HG03175 (cell line): ENCODE measurements around the gene C1orf146.
"Not testable (repeated sequence)": the region's sequence is repeated elsewhere in the genome, so short reads cannot be mapped to it uniquely, and the experiment has no call there.

Source experiments
- ATAC-seq: cut with Tn5 transposase; IDR thresholded peaks from one replicate; pipeline ENCODE4 v1.9.1; 2021; ENCODE audit warnings: mild to moderate bottlenecking, moderate library complexity; ENCODE audit not compliant: unreplicated experiment

The C1orf146 gene, protein sequence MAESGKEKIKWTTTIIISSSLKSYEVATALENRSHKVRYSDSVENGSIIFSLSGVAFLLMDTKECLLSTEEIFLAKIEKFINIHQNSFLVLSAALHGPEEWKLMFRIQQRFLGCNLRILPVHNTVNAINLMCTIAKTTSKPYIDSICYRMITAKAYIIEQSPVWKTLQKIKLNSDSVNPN

DNA sequence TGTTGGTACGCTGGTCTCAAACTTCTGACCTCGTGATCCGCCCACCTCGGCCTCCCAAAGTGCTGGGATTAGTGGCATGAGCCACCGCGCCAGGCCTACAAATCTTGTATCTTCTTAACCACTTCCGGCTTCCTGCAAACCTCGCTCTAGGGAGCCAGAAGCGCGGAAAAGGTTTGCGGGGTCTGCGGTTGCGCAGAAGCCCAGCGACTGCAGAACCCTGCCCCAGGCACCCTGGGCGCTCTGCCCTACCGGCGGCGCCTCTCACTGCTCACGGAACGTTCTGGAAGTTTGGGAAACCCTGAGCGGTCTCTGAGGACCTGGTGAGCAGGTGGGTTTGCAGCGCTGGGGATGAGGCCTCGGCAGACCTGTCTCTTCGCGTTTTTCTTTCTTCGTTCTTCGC, at the start of gene C1orf146:
TSS of gene C1orf146 (plus strand) at position 195 of the 400 bp plus-strand sequence. CDS start 13,506 bp downstream, outside the sequence.
- ATAC-seq, result no peak

DNA sequence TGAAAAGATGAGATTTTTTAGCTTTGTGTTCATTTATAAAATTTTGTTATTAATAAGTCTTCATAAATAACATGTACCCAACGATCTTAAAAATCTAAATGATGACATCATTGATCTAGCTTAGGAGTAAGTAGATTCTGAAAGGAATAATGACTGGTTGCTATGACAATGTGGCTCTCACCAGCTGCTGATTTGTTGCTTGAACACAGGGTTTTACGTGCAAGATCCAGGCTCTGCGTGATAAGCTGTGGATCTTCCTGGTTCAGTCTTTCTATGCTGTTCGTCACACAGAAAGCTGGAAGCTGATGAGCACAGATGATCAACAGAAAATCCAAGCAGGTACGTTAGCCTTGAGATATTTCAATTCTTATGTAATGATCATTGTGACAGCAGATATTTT, 49.1 kb upstream of the C1orf146 start:
- no peak for ATAC-seq

DNA sequence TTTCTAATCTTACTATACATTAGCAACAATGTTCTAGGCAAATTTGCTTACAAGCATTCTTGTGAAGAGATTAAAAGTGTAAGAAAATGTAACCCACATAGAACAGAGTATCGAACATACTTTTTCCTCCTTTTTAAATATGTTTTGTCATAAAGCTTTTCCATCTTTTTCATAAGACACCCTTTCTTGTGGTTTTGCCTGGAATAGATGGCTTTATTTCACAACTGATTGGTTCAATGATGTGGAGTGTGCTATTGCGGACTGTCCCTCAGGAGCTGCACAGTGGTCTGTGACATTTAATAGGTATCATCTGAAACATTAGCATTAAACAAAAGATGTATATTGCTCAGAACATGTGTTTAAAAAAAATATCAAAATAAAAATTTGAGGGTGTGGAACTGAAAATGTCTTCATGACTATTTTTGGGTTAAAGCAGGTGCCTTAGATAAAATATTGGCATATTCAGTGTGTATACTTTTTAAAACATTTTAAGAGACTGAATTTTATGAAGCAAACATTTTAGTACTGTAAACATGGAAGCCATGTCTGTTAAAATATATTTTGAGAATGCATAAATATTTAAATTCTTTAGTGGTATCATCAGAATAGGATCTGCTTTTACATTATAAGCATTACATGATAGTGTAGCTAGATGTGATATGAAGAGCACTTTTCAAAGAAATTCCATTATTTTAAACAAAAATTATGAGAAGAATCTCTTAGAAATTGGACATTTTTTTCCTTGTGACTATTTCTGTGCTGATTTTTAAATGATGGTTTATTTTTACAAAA, 48.3 kb upstream of the C1orf146 start:
- no peak for ATAC-seq

DNA sequence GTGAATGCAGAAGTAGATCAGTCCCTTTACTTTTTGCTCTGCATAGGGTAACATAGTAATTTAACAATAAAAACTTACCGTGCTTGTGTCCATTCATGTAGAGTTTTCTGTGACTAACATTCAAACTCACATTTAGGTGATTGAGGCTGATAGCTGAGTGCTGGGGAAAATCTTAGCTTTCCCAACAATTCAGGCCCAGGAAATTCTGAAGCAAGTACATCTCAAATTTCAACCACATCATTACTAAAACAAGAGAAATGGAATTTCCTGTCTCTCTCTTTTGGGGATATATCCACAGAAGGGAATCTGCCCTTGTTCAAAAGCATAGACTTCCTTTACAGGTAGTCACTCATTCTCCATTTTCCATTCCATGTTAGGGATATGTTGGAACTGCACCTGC, 33.1 kb upstream of the C1orf146 start:
- no peak for ATAC-seq

DNA sequence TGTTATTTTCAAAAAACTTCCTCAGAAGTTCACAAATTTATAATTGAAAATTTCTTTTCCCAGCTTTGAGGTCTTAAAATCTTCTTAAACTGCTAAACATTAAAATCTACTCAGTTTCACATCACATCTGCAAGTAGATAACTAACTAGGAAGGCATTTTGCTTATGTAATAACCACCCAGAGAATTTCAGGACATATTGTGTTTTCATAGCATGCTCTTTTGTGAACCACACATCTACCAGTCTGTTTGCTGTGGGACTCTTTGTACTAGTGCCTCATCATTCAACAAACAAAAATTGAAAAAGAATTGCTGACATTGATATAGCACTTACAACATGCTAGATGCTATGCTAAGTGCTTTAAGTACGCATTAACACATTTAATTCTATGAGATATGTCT, 31.6 kb upstream of the C1orf146 start:
- no peak for ATAC-seq

DNA sequence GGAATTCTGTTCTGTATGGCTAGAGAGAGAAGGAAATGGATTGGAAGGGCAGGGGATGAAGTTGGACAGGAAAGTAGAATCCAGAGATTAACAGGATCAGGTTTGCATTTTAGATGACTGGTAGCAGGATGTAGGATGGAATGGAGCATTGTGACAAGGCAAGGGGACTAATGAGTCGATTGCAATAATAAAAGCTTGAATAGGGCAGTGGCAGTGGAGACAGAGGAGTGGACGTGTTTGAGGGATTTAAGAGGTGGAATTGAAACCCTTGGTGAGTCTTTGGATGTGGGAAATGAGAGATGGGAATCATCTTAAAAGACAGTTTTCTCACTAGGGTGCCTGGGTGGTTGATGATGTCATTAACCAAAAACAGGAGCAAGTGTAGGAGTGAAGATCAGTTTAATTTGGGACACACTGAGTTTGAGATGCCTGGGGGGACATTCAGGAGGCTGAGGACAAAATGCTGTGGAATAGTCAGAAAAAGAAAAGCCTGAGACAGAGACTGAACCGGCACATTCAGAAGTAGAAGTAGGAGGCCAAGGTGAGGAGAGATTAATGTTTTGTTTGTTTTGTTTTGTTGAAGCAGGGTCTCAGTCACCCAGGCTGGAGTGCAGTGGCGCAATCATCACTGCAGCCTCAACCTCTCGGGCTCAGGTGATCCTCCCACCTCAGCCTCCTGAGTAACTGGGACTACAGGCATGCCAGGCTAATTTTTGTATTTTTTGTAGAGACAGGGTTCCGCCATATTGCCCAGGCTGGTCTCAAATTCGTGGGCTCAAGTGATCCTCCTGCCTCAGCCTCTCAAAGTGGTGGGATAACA, 29.1 kb upstream of the C1orf146 start:
- ATAC-seq, result no peak

DNA sequence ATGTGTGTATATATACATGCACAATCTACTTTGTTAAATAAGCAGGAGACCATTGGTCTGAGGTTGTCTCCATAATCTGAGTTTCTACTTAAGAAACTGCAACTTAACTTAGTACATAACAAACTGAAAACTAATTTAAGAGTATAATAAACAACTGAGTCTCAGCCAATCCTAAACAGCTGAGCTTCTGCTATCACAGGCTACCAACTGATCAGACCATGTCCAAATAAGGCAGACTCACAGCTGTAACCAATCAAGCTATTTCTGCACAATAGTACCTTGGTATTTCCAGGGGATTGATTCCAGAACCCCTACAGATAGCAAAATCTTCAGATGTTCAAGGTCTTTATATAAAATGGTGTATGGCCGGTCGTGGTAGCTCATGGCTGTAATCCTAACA, 26.0 kb upstream of the C1orf146 start:
- ATAC-seq, result no peak

DNA sequence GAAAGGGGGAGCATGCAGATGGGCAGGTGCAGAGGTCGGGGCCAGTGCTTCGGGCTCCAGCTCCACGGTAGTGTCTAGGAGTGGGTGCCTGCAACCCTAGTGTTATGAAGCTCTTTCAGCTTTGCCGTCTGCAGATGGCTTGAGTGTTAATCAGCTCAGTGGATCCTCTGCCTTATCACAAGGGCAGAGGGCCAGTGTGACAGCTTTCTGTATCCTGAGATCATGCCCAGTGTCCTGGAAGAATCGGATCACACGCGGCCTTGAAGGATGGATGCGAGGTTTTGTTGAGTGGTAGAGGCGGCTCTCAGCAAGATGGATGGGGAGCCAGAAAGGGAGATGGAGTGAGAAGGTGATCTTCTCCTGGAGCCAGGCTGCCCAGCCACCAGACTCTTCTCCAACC, 25.5 kb upstream of the C1orf146 start:
- ATAC-seq, result no peak

DNA sequence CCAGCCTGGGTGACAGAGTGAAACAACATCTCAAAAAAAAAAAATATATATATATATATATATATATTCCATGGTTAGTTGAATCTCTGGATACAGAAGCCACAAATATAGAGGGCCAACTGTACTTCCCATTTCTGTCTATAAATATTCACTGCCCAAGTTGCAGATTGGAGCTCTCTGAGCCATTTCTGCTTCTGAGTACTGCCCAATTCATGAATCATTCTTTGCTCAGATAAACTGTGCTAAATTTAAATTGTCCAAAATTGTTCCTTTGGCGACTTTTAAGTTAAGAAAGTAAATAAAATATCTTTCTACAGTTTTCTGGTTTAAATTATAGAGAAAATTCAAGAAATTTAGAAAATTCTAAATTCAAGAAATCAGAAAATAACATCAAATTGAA, 23.2 kb upstream of the C1orf146 start:
- no peak for ATAC-seq

DNA sequence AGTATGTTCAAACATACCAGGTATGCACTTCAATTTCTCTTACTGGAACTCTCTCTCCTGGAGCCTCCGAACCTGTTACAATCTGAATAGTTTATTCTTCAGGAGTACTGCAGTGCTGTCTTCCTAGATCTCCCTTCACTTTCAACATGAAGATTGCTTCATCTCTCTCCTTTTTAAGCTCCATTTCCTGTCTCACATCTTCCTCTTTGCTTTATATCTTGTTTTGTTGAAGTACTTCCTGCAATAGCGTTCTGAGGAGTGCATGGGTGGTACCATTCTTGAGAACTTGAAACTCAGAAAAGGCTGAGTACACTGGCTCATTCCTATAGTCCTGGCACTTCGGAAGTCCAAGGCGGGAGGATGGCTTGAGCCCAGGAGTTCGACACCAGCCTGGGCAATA, 15.7 kb upstream of the C1orf146 start:
- ATAC-seq, result no peak

DNA sequence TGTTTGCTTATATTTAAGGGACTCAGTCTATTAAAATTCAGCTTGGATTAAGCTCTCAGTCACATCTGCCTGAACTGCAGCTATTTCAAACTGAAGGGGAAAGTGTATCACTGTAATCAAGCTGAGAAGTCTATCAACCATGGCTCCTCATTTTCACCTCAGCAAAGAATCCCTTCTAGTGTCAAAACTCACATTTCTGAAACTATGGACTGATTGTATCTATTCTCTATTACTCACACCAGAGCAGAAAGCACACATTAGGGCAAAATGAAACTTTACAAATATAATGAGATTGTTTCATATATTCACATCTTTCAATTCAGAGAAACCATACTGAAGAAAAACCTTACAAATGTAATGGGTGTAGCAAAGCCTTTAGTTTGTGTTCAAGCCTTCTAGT, 14.6 kb upstream of the C1orf146 start:
- ATAC-seq, result no peak

DNA sequence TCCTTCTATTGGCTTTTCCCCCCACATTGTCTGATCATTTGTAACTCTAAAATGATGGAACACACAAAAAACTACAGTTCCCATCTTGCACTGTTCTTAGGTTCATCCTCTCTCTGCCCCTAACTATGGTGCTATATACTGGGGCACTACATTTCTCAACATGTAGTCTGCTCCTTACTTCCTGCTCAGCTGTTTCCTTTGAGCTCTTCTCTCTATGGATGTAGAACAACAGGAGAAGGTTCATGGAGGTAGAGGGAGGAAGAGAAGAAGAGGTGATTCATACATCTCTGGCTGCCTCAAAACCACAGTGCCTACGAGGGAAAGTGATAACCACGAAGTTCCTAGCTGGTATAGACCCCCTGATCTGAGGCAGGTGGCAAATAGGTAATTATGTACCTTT, 7.0 kb upstream of the C1orf146 start:
- ATAC-seq, result no peak

DNA sequence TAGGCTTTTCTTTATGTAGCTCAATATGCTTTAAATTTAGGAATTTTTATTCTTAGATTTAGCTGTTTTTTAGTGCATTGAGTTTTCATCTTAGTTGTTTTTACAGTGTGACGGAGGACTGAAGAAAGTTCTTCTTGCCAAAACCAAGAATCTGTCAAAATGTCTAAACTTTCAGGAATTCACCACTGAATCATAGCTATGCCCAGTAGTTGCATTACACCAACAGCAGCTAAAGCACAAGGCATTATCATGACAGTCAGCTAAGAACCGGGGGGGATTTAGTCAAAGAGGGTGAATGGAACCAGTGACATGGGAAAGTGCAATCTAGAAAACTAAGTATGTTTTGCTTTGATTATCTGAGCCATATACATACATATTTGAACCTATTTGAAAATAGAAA, 6.5 kb upstream of the C1orf146 start:
- no peak for ATAC-seq

DNA sequence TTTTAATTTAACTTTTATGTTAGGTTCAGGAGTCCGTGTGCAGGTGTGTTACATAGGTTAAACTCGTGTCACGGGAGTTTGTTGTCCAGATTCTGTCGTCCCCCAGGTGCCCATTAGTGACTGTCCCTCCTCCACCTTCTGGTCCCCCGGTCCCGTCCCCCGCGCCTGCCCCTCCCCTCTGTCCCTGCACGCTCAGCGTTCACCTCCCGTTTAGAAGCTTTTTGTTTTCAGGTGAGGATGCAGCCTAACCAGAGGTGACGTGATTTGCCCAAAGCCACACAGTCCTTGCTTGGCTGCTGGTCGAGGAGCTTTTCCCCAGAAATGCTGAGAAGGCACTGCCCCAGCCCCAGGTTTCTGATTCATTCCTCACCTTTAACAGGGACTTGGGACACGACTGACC, 844 bp downstream of the C1orf146 start:
- no peak for ATAC-seq

DNA sequence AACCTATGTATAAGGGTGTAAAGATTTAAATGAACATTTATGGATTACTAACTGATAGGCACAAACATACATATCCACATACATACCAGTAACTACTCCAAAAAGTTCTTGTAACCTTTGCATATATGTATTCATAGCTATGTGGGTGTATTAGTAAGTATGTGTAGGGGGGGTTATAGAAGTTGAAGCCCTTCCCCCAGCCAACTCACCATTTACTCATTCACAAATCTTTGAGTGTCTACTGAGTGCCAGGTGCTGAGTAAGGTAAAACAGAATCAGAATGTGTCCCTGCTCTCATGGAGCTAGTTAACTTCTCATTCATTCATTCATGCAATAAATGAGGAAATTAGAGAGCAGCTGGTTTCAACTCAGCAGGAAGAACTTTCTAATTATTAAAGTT, 1.3 kb downstream of the C1orf146 start:
- no peak for ATAC-seq

DNA sequence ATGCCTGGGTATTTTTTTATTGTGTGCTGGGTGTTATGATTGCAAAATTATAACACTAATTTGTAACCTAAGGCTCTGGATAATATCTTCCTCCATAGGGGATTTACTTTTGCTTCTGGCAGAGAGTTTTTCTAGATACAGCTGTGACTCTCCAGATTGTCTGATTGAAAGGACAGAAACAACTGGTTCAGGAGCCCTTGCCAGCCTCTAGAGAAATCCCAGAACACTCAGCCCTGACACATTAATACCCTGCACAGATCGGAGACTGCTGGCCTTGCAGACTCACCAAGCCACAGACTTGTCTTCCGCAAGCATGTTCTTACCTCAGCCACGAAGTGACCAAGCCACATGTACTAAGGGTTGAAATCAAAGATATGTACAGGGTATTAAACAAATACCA, 10.7 kb downstream of the C1orf146 start:
- no peak for ATAC-seq

DNA sequence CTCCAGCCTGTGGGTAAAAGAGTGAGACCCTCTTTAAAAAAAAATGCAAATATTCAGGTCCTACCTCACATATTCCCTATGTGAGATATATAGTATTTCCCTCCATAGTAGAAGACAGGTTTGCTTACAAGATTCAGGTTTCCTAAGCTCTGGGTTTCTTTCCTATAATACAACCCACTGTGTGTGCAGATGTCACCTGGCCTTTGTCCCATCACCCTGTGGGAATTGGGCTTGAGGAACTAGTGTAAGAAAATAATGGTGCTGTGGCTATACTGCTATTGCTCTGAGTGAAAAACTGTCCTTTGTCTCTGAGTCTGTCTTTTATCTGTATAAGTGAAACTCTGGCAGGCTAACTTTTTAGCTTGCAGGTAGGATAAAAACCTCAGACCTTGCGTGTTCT, 13.0 kb downstream of the C1orf146 start:
- no peak for ATAC-seq

DNA sequence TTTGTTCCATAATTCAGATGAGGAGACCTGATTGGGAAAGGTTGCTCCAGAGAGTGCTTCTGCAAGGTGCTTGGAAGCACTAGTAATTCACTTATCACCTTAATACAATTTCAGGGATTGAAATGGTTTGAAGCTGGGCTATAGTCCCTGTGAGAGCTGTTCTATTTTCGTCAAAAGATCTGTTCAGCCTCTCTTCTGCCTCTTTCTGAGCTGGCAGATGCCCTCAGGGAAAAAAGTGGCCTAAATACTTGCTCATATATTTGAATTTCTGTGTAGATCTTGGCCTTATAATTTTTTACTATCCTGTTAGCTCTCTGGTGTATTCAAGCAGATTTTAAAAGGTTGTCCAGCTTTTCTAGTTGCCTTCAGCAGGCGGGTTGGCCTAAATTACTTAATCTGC, 22.3 kb downstream of the C1orf146 start:
- ATAC-seq, result no peak

DNA sequence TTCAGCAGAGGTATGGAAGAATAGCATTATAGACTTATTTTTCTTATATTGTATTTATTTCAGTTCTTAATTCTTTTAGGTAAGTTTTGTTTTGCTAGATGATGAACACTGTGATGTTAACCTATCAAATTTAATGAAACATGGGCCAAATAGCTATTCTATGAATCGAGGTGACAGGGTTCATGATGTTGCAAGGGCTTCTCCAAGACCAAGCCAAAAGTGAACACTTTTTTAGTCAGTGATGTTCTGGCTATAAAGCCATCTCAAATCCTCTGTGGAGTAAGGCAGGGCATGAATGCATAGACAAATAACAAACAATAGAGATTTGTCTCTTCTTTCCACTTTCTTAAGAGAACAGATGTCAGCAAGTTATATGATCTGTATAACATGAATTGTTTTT, 26.7 kb downstream of the C1orf146 start:
- ATAC-seq, result no peak

DNA sequence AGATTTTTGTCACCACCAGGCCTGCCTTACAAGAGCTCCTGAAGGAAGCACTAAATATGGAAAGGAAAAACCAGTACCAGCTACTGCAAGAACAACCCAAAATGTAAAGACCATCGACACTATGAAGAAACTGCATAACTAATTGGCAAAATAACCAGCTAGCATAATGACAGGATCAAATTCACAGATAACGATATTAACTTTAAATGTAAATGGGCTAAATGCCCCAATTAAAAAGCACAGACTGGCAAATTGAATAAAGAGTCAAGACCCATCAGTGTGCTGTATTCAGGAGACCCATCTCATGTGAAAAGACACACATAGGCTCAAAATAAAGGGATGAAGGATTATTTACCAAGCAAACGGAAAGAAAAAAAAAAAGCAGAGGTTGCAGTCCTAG, 37.0 kb downstream of the C1orf146 start:
- ATAC-seq, result not testable (repeated sequence)

DNA sequence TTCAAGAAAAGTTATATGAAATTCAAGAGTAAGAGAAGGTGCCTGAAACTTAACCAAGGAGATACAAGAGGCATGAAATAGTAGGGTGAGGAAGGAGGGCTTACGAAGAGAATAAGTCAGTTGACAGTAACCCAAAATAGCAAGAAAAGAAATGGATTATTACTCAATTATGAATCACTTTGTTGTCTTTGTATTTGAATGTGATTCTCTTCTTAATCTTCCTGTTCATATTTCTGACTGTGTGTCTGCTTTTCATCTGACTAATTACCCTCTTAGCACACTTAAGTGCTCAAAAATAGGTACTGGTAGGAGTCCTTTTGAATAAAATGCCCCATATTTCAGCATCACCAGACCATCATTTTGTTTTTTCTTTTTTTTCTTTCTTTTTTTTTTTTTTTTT, 41.6 kb downstream of the C1orf146 start:
- no peak for ATAC-seq

DNA sequence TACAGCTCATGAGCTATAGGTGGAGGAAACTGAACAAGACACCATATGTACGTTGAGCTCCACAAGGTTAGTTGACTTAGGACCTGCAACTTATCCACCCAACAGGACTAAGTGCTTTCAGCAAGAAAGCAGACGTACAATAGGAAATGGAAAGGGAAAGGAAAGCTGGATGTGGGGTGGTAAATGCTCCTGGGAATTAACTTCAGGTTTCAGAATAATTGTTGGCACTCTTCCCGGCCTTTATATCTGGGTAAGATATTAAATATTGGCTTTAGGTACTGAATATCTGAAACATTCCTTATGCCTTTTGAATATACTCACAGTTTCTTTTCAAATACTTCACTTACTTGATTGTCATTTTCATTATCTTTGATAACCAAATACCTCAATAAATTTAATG, 44.8 kb downstream of the C1orf146 start:
- no peak for ATAC-seq
